ENCODE measurements around the gene TM2D3.

TM2D3 gene

DNA sequence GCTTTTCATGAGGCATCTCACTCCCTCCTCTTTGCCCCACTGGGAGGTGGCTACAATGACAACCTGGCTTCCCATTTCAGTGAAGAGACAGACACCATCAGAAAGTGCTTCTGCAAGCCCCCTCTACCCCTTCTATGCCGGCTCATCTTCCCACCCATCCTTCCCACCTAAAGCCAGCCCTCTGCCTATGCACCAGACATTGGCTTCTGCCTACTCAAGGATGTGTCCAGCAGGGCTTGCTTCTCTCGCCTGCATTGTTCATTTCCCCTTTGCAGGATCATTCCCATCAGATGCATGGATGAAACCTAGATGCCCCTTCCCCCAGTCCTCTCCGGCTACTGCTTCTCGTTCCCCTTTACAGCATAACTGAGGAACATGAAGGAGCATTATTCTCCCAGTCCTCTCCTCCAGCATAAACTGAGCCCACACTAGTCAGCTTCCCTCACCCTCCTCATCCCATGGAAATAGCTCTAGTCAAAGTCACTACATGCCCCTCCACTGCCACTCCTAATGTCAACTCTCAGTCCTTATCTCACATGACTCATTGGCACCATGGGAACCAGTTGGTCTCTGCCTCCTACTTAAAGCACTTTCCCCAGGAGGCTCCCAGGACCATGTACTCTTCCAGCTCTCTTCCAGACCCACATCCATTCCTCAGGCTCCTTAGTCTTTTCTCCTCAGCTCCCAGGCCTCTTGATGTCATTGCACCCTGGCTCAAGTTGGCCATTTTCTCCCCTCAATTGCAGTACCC lies 47.9 kb downstream of the TM2D3 start:
- no peak for DNase-seq (ENCODE audit: low read depth)

DNA sequence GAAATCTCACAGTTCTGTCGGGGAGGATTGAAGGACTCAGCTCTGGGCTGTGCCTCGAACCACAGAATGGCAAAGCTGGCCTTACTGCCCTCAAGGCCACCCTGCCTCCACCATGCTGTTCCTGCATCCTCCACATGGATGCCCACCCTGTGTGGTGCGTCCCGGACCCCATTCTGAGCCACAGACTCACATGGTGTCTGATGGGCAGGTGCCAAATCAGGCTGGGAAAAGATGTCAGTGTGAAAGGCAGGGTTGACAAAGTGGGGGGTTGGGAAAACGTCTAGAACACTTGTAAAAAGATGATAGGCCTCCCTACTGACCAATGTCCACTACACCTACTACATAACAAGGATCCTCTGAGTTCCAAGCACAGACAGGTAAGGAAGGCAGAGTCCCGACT lies 49.4 kb downstream of the TM2D3 start:
- no peak for DNase-seq (ENCODE audit: low read depth)

DNA sequence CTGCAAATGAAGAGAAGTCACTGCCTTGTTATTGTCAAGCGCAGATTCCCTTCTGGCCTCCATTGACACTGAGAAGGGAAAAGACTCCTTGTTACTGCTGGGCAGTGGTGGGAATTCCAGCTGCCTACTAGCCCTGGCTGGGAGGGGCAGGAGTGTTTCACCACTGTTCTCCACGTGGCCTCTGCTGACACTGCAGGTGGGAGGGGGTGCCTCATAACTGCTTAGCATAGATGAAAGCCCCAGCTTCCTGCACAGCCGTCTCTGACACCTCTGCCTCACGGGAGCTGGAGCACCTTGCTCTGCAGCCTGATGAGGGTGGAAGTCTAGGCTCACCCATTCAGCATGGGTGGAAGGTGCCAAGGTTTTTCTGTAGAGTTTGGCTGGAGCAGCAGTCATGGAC lies 52.1 kb downstream of the TM2D3 start:
- DNase-seq (ENCODE audit: low read depth), result no peak

GRCh38 chr15:101599091-101599490 lies 53.1 kb downstream of the TM2D3 start:
- DNase-seq (ENCODE audit: low read depth), result no peak

- no peak for DNase-seq (ENCODE audit: low read depth)
Observed at GRCh38 chr15:101597360-101597928, 54.7 kb downstream of the TM2D3 start.

DNA sequence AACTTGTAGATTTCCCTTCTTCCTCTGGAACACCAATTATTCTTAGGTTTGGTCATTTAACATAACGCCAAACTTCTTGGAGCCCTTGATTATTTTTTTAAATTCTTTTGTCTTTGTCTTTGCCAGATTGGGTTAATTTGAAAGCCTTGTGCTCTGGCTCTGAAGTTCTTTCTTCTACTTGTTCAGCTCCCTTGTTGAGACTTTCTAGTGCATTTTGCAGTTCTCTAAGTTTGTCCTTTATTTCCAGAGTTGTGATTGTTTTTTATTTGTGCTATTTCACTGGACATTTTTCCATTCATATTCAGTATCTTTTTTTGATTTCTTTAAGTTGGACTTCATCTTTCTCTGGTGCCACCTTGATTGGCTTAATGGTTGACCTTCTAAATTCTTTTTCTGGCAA lies 55.5 kb downstream of the TM2D3 start:
- no peak for DNase-seq (ENCODE audit: low read depth)

Data from fibroblast of gingiva (primary cell).